Neural progenitor cell (in vitro differentiated cells): ENCODE results near the gene MYRIP.

Source experiments
- EZH2 ChIP-seq: fragments of 200-600 bp; sonication (generic); IDR thresholded peaks from 2 replicates; pipeline ENCODE4 v1.6.1; 2017; ENCODE audit warnings: antibody characterized with exemption, mild to moderate bottlenecking, moderate library complexity
- EZH2phosphoT487 ChIP-seq: fragments of 200-600 bp; sonication (generic); IDR thresholded peaks from 2 replicates; pipeline ENCODE4 v1.6.1; 2017; ENCODE audit warnings: antibody characterized with exemption
- TF ChIP-seq, protein P1 (sequence below): fragments of 200-600 bp; sonication (generic); IDR thresholded peaks from 2 replicates; pipeline ENCODE4 v1.5.1; 2017; ENCODE audit warnings: antibody characterized with exemption, mild to moderate bottlenecking

DNA sequence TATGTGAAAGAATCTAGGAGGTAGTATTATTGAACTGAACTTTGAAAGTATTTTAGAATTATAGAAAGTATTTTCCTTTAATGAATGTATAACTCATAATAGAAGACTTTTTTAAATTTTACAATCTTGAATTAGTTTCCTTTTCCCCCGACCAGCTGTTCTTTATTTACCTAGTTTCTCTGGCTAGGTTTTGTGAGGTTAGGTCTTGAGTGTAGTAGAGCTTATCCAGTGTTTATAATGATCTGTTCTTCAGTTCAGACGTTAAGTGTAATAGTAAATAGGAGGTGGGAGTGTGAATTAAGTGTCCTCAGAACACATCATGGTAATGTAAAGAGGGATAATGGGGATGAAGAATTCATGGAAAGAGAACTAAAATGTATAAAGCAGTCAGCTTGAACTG, 93.8 kb downstream of the MYRIP start:
- TF ChIP-seq, protein P1, sequence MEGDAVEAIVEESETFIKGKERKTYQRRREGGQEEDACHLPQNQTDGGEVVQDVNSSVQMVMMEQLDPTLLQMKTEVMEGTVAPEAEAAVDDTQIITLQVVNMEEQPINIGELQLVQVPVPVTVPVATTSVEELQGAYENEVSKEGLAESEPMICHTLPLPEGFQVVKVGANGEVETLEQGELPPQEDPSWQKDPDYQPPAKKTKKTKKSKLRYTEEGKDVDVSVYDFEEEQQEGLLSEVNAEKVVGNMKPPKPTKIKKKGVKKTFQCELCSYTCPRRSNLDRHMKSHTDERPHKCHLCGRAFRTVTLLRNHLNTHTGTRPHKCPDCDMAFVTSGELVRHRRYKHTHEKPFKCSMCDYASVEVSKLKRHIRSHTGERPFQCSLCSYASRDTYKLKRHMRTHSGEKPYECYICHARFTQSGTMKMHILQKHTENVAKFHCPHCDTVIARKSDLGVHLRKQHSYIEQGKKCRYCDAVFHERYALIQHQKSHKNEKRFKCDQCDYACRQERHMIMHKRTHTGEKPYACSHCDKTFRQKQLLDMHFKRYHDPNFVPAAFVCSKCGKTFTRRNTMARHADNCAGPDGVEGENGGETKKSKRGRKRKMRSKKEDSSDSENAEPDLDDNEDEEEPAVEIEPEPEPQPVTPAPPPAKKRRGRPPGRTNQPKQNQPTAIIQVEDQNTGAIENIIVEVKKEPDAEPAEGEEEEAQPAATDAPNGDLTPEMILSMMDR, result no peak
- TF ChIP-seq EZH2 (no peak), EZH2phosphoT487 (no peak)
